ENCODE data around the gene ZSCAN12.

GRCh38 chr6:28370440-28370839 is 29.1 kb downstream of the ZSCAN12 start:
- no peak for TF ChIP-seq CTCF (IDR thresholded peaks at IDR 0.05 in 8 of 11, conservative IDR thresholded peaks at IDR 0.05 in 3 of 11)
- no peak for TF ChIP-seq POLR2A (IDR thresholded peaks at IDR 0.05)

Measured in spleen (tissue), 7 donors.